Amniotic stem cell (primary cell): ENCODE results near the gene GRAP.
"Not testable (repeated sequence)": the region's sequence is repeated elsewhere in the genome, so short reads cannot be mapped to it uniquely, and the experiment has no call there.

Experiments
- DNase-seq: peaks from one replicate; lab custom pipeline; 2025; lab: John Stamatoyannopoulos, UW

GRAP gene

GRCh38 chr17:19046782-19047375, at the start of gene GRAP:
Gene GRAP, minus strand, starts transcription at chr17:19046957. Its CDS starts 31 bp downstream, at chr17:19046926.
- not testable (repeated sequence) for DNase-seq

GRCh38 chr17:19093684-19094438, 47.1 kb upstream of the GRAP start:
- DNase-seq, result not testable (repeated sequence)

DNA sequence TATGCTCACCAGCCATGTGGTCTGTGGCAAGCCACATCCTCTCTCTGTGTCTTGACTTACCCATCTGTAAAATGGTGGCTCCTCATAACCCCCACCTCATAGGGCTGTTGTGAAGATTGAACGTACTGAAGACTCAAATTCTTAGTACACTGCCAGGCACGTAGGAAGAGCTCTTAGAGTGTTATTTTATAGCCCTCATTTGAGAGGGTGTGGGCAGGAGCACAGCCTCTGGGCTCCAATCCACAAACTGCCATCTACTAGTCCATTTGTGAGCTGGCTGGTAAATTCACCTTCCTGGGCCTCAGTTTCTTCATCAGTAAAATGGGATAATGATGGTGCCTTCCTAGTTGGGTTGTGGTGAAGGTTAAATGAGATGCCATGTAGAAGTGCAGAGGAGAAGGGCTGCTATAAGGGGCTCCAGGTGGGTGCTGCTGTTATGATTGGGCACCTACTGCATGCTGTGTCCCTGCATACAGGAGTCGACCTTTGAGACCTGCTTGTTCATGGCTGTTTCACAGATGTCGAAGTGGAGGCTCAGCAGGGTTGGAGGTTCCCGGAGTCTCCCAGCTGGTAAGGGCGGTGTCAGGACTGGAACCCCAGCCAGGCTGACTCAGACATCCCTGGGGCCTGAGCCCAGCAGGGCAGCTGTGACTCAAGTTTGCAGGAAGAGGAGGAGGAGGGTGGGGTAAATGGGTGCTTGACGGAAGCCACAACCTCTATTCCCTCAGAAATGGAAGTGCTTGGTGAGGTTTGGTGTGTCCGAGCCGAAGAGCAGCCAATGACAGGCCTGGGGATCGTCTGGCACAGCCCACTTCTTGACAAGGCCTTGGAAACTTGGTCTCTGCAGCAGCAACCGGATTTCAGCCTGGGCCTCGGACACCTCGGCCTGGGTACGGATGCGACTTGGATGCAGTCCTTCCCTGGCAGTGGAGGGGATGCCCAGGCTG, 46.3 kb upstream of the GRAP start:
- DNase-seq, result not testable (repeated sequence)

DNA sequence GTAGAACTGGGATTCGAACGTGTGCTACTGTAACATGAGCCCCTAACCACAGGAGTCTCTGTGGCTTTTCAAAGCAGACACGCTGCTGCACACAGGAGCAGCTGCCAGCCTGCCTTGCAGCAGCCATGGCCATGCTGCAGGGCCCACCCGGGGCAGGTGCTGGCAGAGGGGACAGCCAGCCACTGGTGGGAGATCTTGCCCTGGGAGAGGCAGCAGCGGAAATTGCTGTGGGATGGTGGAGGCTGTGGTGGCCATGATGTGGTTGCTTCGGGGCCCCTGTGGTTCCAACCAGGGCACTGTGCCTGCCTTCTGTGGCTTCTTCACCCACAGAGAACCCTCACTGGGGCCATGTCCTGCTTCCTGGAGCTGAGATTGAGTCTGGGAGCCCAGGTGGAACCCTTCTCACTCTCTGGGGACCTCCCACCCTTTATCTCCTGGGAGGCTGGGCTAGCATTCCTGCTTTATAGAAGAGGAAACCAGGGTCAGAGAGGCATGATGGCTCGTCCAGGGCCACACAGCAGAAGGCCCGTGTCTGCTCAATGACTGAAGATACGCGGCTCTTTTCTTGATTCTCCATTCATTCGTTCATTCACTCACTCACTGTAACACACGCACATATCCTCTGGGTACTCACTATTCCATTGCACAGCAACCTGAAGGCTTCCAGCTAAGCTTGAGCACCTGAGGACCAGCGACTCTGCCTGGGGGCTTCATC, 43.5 kb upstream of the GRAP start:
- not testable (repeated sequence) for DNase-seq

GRCh38 chr17:19088804-19089685, 42.3 kb upstream of the GRAP start:
- DNase-seq, result not testable (repeated sequence)

GRCh38 chr17:19077386-19077785, 30.6 kb upstream of the GRAP start:
- not testable (repeated sequence) for DNase-seq

- DNase-seq, result not testable (repeated sequence)
These were observed 29.8 kb upstream of the GRAP start for GRCh38 chr17:19076398-19077192.

DNA sequence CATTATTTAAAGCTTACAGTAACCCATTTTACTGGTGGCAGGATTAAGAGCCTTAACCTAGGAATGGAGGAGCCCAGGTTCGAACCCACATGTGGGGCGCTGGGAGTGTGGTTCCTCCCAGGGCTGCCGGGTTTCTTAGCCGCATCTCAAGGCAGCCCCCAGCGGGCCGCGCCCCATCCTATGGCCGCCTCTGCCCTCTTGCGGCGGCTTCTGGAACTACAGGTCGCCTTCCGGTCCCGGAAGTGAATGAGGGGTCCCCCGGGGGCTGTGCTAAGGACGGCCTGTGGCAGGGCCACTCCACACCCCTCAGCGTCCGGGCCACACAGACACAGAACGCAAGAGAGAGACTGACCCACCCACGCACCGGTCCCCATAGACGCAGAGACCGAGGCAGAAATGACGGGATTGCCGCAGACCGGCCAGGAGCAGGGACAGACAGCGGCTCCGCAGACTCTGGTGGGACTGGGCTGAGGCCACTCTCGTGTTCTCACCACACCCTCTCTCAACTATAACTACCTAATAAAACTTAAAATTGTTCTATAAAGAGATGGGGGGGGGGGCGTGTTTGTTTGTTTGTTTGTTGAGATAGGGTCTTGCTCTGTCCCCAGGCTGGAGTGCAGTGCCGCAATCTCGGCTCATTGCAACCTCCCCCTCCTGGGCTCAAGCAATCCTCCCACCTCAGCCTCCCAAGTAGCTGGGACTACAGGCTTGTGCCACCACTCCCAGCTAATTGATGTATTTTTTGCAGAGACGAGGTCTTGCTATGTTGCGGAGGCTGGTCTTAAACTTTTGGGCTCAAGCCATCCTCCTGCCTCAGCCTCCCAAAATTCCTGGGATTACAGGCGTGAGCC, 23.8 kb upstream of the GRAP start:
- not testable (repeated sequence) for DNase-seq

- not testable (repeated sequence) for DNase-seq
These were observed 17.6 kb upstream of the GRAP start for GRCh38 chr17:19064378-19064777.

DNA sequence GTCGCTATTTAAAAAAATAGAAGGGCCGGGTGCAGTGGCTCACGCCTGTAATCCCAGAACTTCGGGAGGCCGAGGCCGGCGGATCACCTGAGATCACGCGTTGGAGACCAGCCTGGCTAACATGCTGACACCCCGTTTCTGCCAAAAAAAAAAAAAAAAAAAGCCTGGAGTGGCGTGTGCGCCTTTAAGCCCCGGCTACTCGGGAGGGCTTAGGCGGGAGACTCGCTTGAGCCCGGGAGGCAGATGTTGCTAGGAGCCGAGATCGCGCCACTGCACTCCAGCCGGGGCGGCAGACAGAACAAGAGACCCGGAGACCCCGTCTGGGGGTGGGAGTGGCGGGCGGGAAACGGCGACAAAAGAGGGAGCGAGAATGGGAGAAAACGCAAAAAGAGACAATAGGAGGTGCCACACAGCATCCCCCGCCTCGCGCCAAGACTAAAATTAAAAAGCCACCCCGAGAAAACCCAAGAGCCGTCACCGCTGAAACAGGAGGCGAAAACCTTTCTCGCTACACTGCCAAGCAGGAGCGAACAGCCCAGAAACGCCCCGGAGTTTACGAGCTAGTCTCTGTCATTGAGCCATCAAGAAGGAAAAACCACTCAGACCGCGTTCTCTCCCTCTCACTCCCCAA, 16.7 kb upstream of the GRAP start:
- DNase-seq, result not testable (repeated sequence)

GRCh38 chr17:19062718-19063325, 16.1 kb upstream of the GRAP start:
- DNase-seq, result not testable (repeated sequence)

GRCh38 chr17:19062009-19062717, 15.4 kb upstream of the GRAP start:
- not testable (repeated sequence) for DNase-seq

DNA sequence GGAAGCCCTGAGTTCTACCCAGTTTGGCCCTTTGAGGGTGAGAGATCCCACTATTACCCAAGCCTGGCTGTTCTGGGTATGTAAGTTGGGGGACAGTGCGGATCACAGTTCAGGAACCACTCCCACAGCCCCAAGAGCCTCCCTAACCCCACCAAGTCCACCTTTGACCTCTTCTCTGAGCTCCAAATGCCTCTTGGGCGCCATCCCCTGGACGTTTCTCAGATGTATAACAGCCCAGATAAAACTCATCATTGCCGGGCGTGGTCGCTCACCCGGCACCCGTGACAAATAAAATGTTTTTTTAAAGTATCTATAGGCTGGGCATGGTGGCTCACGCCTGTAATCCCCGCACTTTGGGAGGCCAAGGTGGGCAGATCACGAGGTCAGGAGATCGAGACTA, 8.7 kb upstream of the GRAP start:
- not testable (repeated sequence) for DNase-seq

GRCh38 chr17:19048826-19049225, 2.1 kb upstream of the GRAP start:
- DNase-seq, result not testable (repeated sequence)

- not testable (repeated sequence) for DNase-seq
These were observed 753 bp upstream of the GRAP start for GRCh38 chr17:19047510-19047909.

GRCh38 chr17:19044643-19045042, 2.1 kb downstream of the GRAP start:
- DNase-seq, result not testable (repeated sequence)

DNA sequence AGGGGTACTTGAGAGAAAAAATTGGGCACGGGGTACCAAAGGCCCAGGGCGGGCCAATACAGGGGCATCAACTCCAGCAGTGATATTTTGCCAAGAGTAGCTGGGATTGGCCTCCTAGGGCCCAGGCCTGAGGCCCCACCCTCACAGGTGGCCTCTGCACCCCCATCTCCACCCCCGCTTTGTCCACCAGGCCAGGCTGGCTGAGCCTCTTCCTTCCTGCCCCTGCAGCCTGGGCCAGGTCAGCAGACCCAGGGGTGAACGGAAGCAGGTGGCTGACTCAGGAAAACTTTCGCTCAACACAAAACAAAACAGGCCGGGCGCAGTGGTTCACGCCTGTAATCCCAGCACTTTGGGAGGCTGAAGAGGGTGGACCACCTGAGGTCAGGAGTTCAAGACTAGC, 3.7 kb downstream of the GRAP start:
- not testable (repeated sequence) for DNase-seq
